Right ventricle myocardium inferior (tissue), 1 donor: ENCODE data around the gene AOC1. TPM values are rescaled to one million over a fixed set of nuclear protein-coding genes. Genes with fewer than 3 reads are reported as not detected.
"Not testable (repeated sequence)": the region's sequence is repeated elsewhere in the genome, so short reads cannot be mapped to it uniquely, and the experiment has no call there.

Experiments used
- ATAC-seq: fragments of 200-7000 bp; cut with Tn5 transposase; one replicate; pipeline ENCODE4 v1.9.1; 2020; ENCODE audit warnings: mild to moderate bottlenecking, moderate library complexity
- DNase-seq: peaks from one replicate; pipeline ENCODE4 v3.0.0; 2021; ENCODE audit errors: missing footprints
- intact Hi-C: fragments of 100-400 bp; cut with DNase I; formaldehyde crosslinking; loops from one replicate; pipeline ENCODE4 v1.11.0; 2022
- long read RNA-seq: library from polyadenylated mRNA; unstranded; transcript quantifications from one replicate; pipeline ENCODE4 v2.0.0, GENCODE V29; 2021
- total RNA-seq: library from RNA; stranded (reverse); fragmentation: NEBNext Ultra II Directional; extraction: Animal tissue kit (Norgen Biotek cat#: 25700); gene quantifications from one replicate; pipeline ENCODE4 v1.2.1, GENCODE V29; 2021
- donor health status: DM: no; HTN: yes; CAD: no; lungs with severe emphysema.

AOC1 gene
- total RNA-seq, result 0.27 TPM
- long read RNA-seq, result 0 reads

- DNase-seq (no peak), ATAC-seq (peak; percentile 15)
- intact Hi-C loops, result no loop called here
These were observed at the start of gene AOC1 for GRCh38 chr7:150852371-150852905. AOC1 (plus strand) TSS chr7:150852517; CDS start chr7:150856471, 3,954 bp downstream.

- DNase-seq, result no peak
- intact Hi-C loops, result no loop called here
- ATAC-seq, result no peak
These were observed 49.0 kb upstream of the AOC1 start for GRCh38 chr7:150803161-150803860.

GRCh38 chr7:150804802-150805201 is 47.5 kb upstream of the AOC1 start:
- DNase-seq (no peak), ATAC-seq (no peak)
- intact Hi-C loops, result no loop called here

GRCh38 chr7:150805864-150806263 is 46.5 kb upstream of the AOC1 start:
- intact Hi-C loops, result no loop called here
- no peak for ATAC-seq
- no peak for DNase-seq

- intact Hi-C loops, result no loop called here
- ATAC-seq (no peak), DNase-seq (no peak)
These were observed 45.9 kb upstream of the AOC1 start for GRCh38 chr7:150806454-150806853.

GRCh38 chr7:150806863-150807262 is 45.5 kb upstream of the AOC1 start:
- DNase-seq (no peak), ATAC-seq (no peak)
- intact Hi-C loops, result no loop called here

GRCh38 chr7:150807616-150808438 is 44.5 kb upstream of the AOC1 start:
- DNase-seq, ATAC-seq, intact Hi-C loops: not testable (repeated sequence)

- intact Hi-C loops, result no loop called here
- ATAC-seq (no peak), DNase-seq (no peak)
These were observed 37.9 kb upstream of the AOC1 start for GRCh38 chr7:150814328-150815001.

GRCh38 chr7:150818971-150819370 is 33.3 kb upstream of the AOC1 start:
- DNase-seq (no peak), ATAC-seq (no peak)
- intact Hi-C loops, result no loop called here

GRCh38 chr7:150820148-150820547 is 32.2 kb upstream of the AOC1 start:
- intact Hi-C loops, result loop anchor here (2.0 to 10.0 kb wide), 2 partner anchors 33 to 155 kb away; partner anchors contain the start of gene KCNH2
- no peak for ATAC-seq
- DNase-seq, result no peak

GRCh38 chr7:150820578-150821198 is 31.6 kb upstream of the AOC1 start:
- DNase-seq (no peak), ATAC-seq (no peak)
- intact Hi-C loops, result loop anchor here (2.0 to 10.0 kb wide), 2 partner anchors 34 to 154 kb away; partner anchors contain the start of gene KCNH2

GRCh38 chr7:150823043-150823442 is 29.3 kb upstream of the AOC1 start:
- ATAC-seq, result no peak
- DNase-seq, result no peak
- intact Hi-C loops, result loop anchor here (10.0 kb wide), 1 partner anchor 152 kb away; the partner anchor contains the start of gene KCNH2

- ATAC-seq (peak; percentile 81), DNase-seq (no peak)
- intact Hi-C loops, result loop anchor here (10.0 kb wide), 1 partner anchor 151 kb away; the partner anchor contains the start of gene KCNH2
These were observed 28.7 kb upstream of the AOC1 start for GRCh38 chr7:150823484-150824126.

- intact Hi-C loops, result loop anchor here (10.0 kb wide), 1 partner anchor 150 kb away; the partner anchor contains the start of gene KCNH2
- DNase-seq (no peak), ATAC-seq (no peak)
These were observed 27.7 kb upstream of the AOC1 start for GRCh38 chr7:150824379-150825177.

- peak; percentile 83 for ATAC-seq
- DNase-seq, result no peak
- intact Hi-C loops, result loop anchor here (10.0 kb wide), 1 partner anchor 149 kb away; the partner anchor contains the start of gene KCNH2
These were observed 26.1 kb upstream of the AOC1 start for GRCh38 chr7:150826061-150826849.

GRCh38 chr7:150828384-150828783 is 23.9 kb upstream of the AOC1 start:
- intact Hi-C loops, result loop anchor here (10.0 kb wide), 1 partner anchor 146 kb away; the partner anchor contains the start of gene KCNH2
- ATAC-seq (no peak), DNase-seq (no peak)
